Thymus (tissue), 11 donors: ENCODE data around the gene GNS. TPM values are rescaled to one million over a fixed set of nuclear protein-coding genes. Genes with fewer than 3 reads are reported as not detected.
"Not testable (repeated sequence)": the region's sequence is repeated elsewhere in the genome, so short reads cannot be mapped to it uniquely, and the experiment has no call there.

ENCODE experiments used
- DNase-seq, 9 donors: peaks; one replicate each; pipeline ENCODE4 v3.0.0-alpha.2; 2013; ENCODE audit warnings: low spot score in 9 of 9, low read depth in 6 of 9, missing footprints in 1 of 9
- H3K27ac ChIP-seq, 2 donors: one replicate each; pipeline ENCODE4 v1.5.1; 2013; ENCODE audit warnings: control low read depth in 1 of 2, low read depth in 1 of 2, low read length in 1 of 2, mild to moderate bottlenecking in 1 of 2, moderate library complexity in 1 of 2
- H3K27me3 ChIP-seq, 2 donors: one replicate each; pipeline ENCODE4 v1.5.1; 2013; ENCODE audit warnings: low read length in 1 of 2; ENCODE audit not compliant: control insufficient read depth in 2 of 2, insufficient read depth in 1 of 2
- H3K36me3 ChIP-seq, 2 donors: one replicate each; pipeline ENCODE4 v1.5.1; 2013; ENCODE audit warnings: low read length in 1 of 2, mild to moderate bottlenecking in 1 of 2, moderate library complexity in 1 of 2; ENCODE audit not compliant: control insufficient read depth in 2 of 2, insufficient read depth in 2 of 2
- H3K4me1 ChIP-seq, 2 donors: one replicate each; pipeline ENCODE4 v1.5.1; 2013; ENCODE audit warnings: low read length in 2 of 2; ENCODE audit not compliant: control insufficient read depth in 2 of 2, insufficient read depth in 2 of 2
- H3K4me3 ChIP-seq, 2 donors: one replicate each; pipeline ENCODE4 v1.5.1; 2013; ENCODE audit warnings: low read length in 2 of 2, control low read depth in 1 of 2, mild to moderate bottlenecking in 1 of 2
- H3K9me3 ChIP-seq, 2 donors: one replicate each; pipeline ENCODE4 v1.5.1; 2013; ENCODE audit warnings: low read length in 1 of 2, mild to moderate bottlenecking in 1 of 2; ENCODE audit not compliant: control insufficient read depth in 2 of 2, insufficient read depth in 1 of 2
- WGBS: extraction: QIAGEN DNeasy Blood & Tissue Kit; methylation state at CpG from one replicate; pipeline ENCODE4 v1.1.7; 2013; 5-methylcytosine and 5-hydroxymethylcytosine counted together
- polyA plus RNA-seq: library from polyadenylated mRNA; stranded (reverse); fragments of 200-250 nt; gene quantifications from one replicate; pipeline ENCODE4 v1.2.3, GENCODE V29; 2013
- total RNA-seq: library from RNA; stranded (reverse); fragments of 120-200 nt; gene quantifications from one replicate; pipeline ENCODE4 v1.2.4, GENCODE V29; 2013
- donor health status: healthy.

The GNS gene
- total and polyA plus RNA-seq, 2 donors: 21.2 to 27.2 TPM

DNA sequence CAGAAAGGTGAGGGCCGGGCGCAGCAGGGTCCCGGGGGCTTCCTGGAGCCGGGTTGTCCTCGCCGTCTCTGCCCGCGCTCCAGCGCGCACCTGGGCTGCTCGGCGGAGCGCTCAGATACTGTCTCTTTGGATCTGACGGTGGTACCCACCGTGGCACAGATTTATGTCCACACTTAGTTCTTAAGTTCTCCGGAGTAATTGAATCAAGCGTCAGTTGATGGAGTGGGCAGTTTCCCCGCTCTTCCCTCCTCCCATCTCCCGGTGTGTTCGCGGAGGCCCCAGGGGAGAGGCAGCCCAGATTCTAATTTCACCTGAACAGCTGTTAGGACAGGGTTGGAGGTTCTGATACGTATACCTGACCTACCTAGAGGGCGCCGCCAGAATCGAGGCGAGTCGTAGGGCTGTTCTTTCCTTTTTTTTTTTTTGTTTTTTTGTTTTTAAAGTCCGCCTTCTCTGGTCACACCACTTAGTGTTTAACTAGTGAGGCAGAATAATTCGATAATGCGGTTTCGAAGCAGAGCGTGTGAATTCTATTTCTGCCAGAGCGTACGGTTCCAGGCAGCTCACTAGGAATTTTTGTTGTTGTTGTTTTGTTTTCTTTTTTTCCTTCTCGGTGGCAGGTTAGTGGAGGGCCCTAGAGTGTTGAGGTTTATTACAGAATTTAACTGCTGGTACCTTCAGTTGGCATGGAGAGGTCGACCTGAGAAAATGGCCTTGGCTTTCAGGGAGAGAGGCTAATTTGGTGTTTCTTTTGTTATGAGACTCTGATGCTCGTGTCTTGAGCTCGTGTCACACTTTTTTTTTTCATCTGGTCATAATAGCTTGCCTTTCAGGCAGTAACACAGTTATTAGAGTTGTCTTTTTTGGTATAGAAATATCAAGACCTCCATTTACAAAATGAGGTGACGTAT lies 22.3 kb upstream of the GNS start:
- Histone ChIP-seq H3K27ac (no peak overlapping the region), H3K4me3 (peak overlapping the region in 1 of 2 donors; percentile 26), H3K4me1 (no peaks in the 10 kb centered on the region), H3K27me3 (peaks cover 35 to 71% of the 10 kb centered on the region in 2 donors), H3K9me3 (no peaks in the 10 kb centered on the region), H3K36me3 (no peaks in the 10 kb centered on the region)
- peak in 1 of 9 donors; percentile 2 for DNase-seq
- WGBS: 6% methylated on average over 39 of the region's 39 CpGs

DNA sequence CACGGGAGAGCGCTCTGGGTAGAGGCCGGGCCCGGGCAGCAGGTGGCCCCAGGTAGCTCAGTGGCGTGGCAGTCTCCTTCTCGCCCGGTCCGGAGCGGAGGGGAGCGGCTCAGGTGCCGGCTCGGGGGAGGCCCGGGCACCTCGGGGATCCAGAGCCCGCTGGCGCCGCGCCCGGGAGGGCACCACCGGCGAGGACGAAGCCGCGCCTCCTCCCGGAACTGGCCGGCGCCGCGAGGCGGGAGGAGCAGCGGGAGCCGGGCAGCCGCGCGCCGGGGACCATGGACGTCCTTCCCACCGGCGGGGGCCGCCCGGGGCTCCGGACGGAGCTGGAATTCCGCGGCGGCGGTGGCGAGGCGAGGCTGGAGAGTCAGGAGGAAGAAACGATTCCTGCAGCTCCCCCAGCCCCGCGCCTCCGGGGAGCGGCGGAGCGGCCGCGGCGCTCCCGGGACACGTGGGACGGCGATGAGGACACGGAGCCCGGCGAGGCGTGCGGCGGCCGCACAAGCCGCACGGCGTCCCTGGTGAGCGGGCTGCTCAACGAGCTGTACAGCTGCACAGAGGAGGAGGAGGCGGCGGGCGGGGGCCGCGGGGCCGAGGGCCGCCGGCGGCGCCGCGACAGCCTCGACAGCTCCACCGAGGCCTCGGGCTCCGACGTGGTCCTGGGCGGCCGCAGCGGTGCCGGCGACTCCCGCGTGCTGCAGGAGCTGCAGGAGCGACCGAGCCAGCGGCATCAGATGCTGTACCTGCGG lies 21.5 kb upstream of the GNS start:
- Histone ChIP-seq H3K4me1 (no peaks in the 10 kb centered on the region), H3K4me3 (peak overlapping the region in 1 of 2 donors; percentile 26), H3K27ac (no peak overlapping the region), H3K9me3 (no peaks in the 10 kb centered on the region), H3K27me3 (peaks cover 35 to 71% of the 10 kb centered on the region in 2 donors), H3K36me3 (no peaks in the 10 kb centered on the region)
- under 1% methylated on average over 103 of the region's 103 CpGs for WGBS
- DNase-seq: peak in 1 of 9 donors; percentile 10

DNA sequence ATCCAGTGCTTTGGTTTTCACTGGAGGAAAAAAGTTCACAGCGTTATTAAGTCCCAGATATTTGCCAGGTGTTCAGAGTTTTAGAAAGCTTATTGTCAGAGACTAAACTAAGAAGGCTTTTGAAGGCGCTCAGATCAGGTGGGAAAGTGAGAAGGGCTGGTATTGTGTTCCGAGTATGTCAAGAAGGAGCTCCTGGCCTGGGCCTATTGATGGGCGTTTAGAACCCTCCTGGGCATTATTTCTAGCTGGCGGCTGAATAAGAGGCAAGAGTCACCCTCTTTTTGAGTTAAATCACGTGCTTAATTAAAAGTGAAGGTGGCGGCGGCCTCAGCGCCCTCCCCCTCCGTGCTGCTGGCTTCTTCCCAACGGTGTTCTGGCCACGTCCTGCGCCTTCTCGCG lies 20.9 kb upstream of the GNS start:
- DNase-seq: no peak
- no peaks in the 10 kb centered on the region for H3K4me1 ChIP-seq
- no peak overlapping the region for H3K4me3 ChIP-seq
- no peaks in the 10 kb centered on the region for H3K36me3 ChIP-seq
- no peak overlapping the region for H3K27ac ChIP-seq
- H3K27me3 ChIP-seq: peaks cover 35 to 71% of the 10 kb centered on the region in 2 donors
- 22% methylated on average over 15 of the region's 15 CpGs for WGBS
- H3K9me3 ChIP-seq: no peaks in the 10 kb centered on the region

DNA sequence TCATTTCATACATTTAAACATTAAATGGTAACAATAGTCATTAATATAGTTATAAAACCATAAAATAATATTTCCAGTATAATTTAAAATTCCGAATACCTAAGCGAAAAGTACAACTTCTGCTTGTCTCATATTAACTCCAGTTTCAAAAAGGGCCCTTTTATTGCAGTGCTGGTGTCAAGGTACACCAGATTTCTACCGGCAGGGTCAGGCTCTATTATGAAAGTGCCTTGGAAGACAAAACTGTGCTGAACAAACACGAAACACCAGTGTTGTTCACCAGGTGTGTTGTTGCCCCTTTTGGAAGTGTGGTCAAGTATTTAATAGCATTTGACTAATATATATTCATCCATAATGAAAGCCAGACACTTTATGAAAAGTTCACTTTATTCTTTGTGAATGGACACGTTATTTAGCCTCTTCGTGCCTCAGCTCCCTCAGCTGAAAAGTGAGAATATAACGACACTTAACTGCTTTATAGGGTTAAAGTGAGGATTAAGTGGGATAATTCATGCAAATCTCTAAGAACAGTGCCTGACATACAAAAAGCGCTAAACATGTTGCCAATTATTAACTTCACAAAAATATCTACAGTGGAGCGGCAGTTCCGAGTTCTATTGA lies 20.3 kb upstream of the GNS start:
- H3K4me3 ChIP-seq: no peak overlapping the region
- DNase-seq: no peak

DNA sequence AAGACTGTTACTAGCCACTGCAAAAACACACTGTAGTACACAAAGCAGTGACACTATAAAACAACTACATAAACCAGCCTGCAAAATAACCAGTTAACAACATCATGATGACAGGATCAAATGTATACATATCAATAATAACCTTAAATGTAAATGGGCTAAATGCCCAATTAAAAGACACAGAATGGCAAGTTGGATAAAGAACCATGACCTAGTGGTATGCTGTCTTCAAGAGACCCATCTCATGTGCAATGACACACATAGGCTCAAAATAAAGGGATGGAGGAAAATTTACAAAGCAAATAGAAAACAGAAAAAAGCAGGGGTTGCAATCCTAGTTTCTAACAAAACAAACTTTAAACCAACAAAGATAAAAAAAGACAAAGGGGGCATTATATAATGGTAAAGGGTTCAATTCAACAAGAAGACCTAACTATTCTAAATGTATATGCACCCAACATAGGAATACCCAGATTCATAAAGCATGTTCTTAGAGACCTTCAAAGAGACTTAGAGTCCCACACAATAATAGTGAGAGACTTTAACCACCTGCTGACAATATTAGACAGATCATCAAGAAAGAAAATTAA lies 16.0 kb upstream of the GNS start:
- H3K4me3 ChIP-seq: not testable (repeated sequence)

More for the DNA sequence above, 20.3 kb upstream of the GNS start:
- WGBS: 97% methylated on average over 10 of the region's 10 CpGs
- Histone ChIP-seq H3K27me3 (peaks cover 35 to 69% of the 10 kb centered on the region in 2 donors), H3K9me3 (peaks cover 0 to 4% of the 10 kb centered on the region in 2 donors), H3K36me3 (no peaks in the 10 kb centered on the region), H3K4me1 (no peaks in the 10 kb centered on the region), H3K27ac (no peak overlapping the region)

DNA sequence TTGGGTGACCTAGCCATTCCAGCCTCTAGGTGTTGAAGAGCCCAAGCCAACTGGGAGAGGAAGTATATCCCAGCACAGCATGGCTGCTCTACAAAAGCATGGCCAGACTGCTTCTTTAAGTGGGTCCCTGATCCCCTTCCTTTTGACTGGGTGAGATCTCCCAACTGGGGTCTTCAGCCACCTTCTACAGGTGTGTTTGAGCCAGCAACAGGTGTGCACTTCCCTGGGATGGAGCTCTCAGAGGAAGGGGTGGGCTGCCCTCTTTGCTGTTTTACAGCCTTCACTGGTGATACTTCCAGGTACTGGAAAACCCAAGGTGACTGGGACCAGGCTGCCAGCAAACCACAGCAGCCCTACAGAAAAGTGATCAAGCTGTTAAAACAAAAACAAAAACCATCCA lies 14.2 kb upstream of the GNS start:
- Histone ChIP-seq H3K4me3 (no peak overlapping the region), H3K36me3 (no peaks in the 10 kb centered on the region), H3K4me1 (no peaks in the 10 kb centered on the region), H3K27me3 (peaks cover 0 to 11% of the 10 kb centered on the region in 2 donors), H3K27ac (no peak overlapping the region), H3K9me3 (peaks cover 0 to 4% of the 10 kb centered on the region in 2 donors)
- no peak for DNase-seq

More for the DNA sequence above, 16.0 kb upstream of the GNS start:
- DNase-seq, H3K4me1 ChIP-seq, H3K27ac ChIP-seq, H3K9me3 ChIP-seq, H3K36me3 ChIP-seq: not testable (repeated sequence)
- peaks cover 13 to 29% of the 10 kb centered on the region in 2 donors for H3K27me3 ChIP-seq

DNA sequence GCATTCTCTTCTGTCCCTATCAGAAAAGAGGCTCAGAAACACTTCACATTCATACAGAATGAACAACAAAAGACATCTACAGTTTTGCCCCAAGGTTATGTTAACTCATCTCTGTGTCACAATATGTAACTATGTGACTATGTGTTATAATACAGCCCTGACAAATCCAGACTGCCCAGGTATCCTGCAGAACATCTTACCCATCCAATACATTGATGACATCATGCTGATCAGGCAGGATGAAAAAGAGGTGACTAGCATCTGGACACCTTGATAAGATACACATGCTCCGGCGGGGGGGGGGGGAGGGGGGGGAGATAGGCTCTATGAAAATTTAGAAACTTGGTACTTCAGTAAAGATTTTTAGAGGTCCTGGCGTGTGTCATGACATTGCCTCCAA lies 8.3 kb upstream of the GNS start:
- no peak overlapping the region for H3K27ac ChIP-seq
- 89% methylated on average over 3 of the region's 3 CpGs for WGBS

DNA sequence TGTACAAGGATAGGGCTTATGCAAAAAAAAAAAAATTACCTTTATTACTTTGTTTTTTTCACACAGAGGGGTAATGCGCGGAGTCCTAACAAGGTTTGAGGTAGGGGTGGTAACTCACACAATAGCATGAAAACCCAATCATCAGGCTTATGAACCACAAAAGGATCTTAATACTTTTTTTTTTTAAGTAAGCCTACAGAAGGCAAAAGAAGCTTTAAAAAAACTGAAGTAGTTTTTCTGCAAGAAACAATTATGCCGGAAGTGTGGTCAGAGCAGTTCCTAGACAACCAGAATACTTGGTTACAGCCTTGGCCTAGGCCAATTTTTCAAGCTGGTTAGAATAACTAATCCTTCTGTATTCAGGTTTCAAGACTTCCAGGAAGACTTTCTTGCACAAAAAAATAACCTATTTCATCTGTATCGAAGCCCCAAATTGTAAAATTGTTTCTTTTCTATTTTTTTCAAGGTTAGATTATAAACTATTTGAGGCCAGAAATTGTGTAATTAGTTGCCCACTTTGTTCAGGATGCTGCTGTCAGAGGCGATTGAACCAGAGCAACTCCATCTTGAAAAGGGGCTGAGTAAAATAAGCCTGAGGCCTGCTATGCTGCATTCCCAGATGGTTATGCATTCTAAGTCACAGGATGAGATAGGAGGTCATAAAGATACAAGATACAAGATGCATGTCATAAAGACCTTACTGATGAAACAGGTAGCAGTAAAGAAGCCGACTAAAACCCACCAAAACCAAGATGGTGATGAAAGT lies 1.8 kb upstream of the GNS start:
- no peak overlapping the region for H3K4me3 ChIP-seq
- H3K27me3 ChIP-seq: no peaks in the 10 kb centered on the region
- no peaks in the 10 kb centered on the region for H3K36me3 ChIP-seq
- no peak for DNase-seq
- H3K4me1 ChIP-seq: peaks cover 6 to 9% of the 10 kb centered on the region in 2 donors
- H3K9me3 ChIP-seq: peaks cover 0 to 3% of the 10 kb centered on the region in 2 donors
- no peak overlapping the region for H3K27ac ChIP-seq
- WGBS: 88% methylated on average over 6 of the region's 6 CpGs

More for the DNA sequence above, 8.3 kb upstream of the GNS start:
- Histone ChIP-seq H3K27me3 (no peaks in the 10 kb centered on the region), H3K9me3 (no peaks in the 10 kb centered on the region), H3K4me1 (no peaks in the 10 kb centered on the region), H3K4me3 (no peak overlapping the region), H3K36me3 (no peaks in the 10 kb centered on the region)
- no peak for DNase-seq
